Thyroid gland (tissue), 4 donors: ENCODE results near the gene RASGRF2. TPM values are rescaled to one million over a fixed set of nuclear protein-coding genes. Genes with fewer than 3 reads are reported as not detected.

Experiments used
- DNase-seq, 2 donors: peaks; one replicate each; pipeline ENCODE4 v3.0.0-alpha.2; 2019
- H3K27ac ChIP-seq, 3 donors: fragments of 200-600 bp; sonication (generic); 1 replicate in 2 of 3; 2 replicates in 1 of 3; pipeline ENCODE4 v1.5.1; 2016 to 2019; ENCODE audit warnings: mild to moderate bottlenecking in 1 of 3, moderate library complexity in 1 of 3
- H3K27me3 ChIP-seq: fragments of 200-600 bp; sonication (generic); one replicate; pipeline ENCODE4 v1.5.1; 2019
- H3K36me3 ChIP-seq, 2 donors: fragments of 200-600 bp; sonication (generic); one replicate each; pipeline ENCODE4 v1.5.1; 2016 to 2019
- H3K4me1 ChIP-seq, 2 donors: fragments of 200-600 bp; sonication (generic); one replicate each; pipeline ENCODE4 v1.5.1; 2017 to 2019
- H3K4me3 ChIP-seq, 3 donors: fragments of 200-600 bp; sonication (generic); replicated peaks in 1 of 3; 1 replicate in 2 of 3; 2 replicates in 1 of 3; pipeline ENCODE4 v1.5.1; 2016; ENCODE audit warnings: mild to moderate bottlenecking in 1 of 3
- H3K9me3 ChIP-seq: fragments of 200-600 bp; sonication (generic); one replicate; pipeline ENCODE4 v1.5.1; 2017
- CTCF ChIP-seq, 6 experiments: fragments of 200-600 bp in 3 of 6; fragments of 450-650 bp in 3 of 6; sonication (generic) in 3 of 6; IDR thresholded peaks; one replicate each; pipeline ENCODE4 v1.5.1; 2016 to 2019; ENCODE audit warnings: antibody characterized with exemption in 6 of 6, mild to moderate bottlenecking in 2 of 6, inconsistent platforms in 1 of 6, moderate library complexity in 1 of 6
- POLR2A ChIP-seq, 2 donors: fragments of 450-650 bp; IDR thresholded peaks; one replicate each; pipeline ENCODE4 v1.6.1; 2017; ENCODE audit warnings: antibody characterized with exemption in 2 of 2, mild to moderate bottlenecking in 2 of 2, moderate library complexity in 1 of 2
- WGBS, 2 donors: methylation state at CpG; one replicate each; pipeline ENCODE4 v1.1.5; 2017; 5-methylcytosine and 5-hydroxymethylcytosine counted together
- intact Hi-C: fragments of 100-400 bp; cut with DNase I; formaldehyde crosslinking; loops from one replicate; pipeline ENCODE4 v1.15.1; 2023
- total RNA-seq, 4 donors: library from RNA; depleted of rRNA; stranded (reverse); fragments of >200 nt; gene quantifications; one replicate each; pipeline ENCODE4 v1.2.3, GENCODE V29; 2016

The RASGRF2 gene
- total RNA-seq, 4 donors from 2014 or later: 9.2 to 18.8 (median 14.8) TPM

- Histone ChIP-seq H3K4me1 (no peaks in the 10 kb centered on the region), H3K27me3 (no peaks in the 10 kb centered on the region), H3K36me3 (no peaks in the 10 kb centered on the region), H3K9me3 (no peaks in the 10 kb centered on the region), H3K4me3 (no peak overlapping the region), H3K27ac (no peak overlapping the region)
- intact Hi-C loops: no loop called here
- WGBS, 2 donors: 85 to 93% methylated on average over 3 of the region's 3 CpGs
- DNase-seq: no peak
- no peak for TF ChIP-seq POLR2A (IDR thresholded peaks at IDR 0.05)
- TF ChIP-seq CTCF (IDR thresholded peaks at IDR 0.05): no peak
Observed at GRCh38 chr5:81163651-81164050, 203.5 kb downstream of the RASGRF2 start.

GRCh38 chr5:81164476-81164875 lies 204.3 kb downstream of the RASGRF2 start:
- WGBS, 2 donors: 91 to 97% methylated on average over 2 of the region's 2 CpGs
- Histone ChIP-seq H3K4me1 (no peaks in the 10 kb centered on the region), H3K36me3 (no peaks in the 10 kb centered on the region), H3K4me3 (no peak overlapping the region), H3K27me3 (no peaks in the 10 kb centered on the region), H3K9me3 (no peaks in the 10 kb centered on the region), H3K27ac (no peak overlapping the region)
- intact Hi-C loops: no loop called here
- DNase-seq: no peak
- TF ChIP-seq CTCF (IDR thresholded peaks at IDR 0.05): no peak
- TF ChIP-seq POLR2A (IDR thresholded peaks at IDR 0.05): no peak

GRCh38 chr5:81164936-81165335 lies 204.8 kb downstream of the RASGRF2 start:
- Histone ChIP-seq H3K27me3 (no peaks in the 10 kb centered on the region), H3K36me3 (no peaks in the 10 kb centered on the region), H3K4me3 (no peak overlapping the region), H3K9me3 (no peaks in the 10 kb centered on the region), H3K27ac (no peak overlapping the region), H3K4me1 (no peaks in the 10 kb centered on the region)
- no peak for DNase-seq
- intact Hi-C loops: no loop called here
- 91 to 97% methylated on average over 9 of the region's 9 CpGs for WGBS, 2 donors
- TF ChIP-seq CTCF (IDR thresholded peaks at IDR 0.05) (no peak), POLR2A (IDR thresholded peaks at IDR 0.05) (no peak)

DNA sequence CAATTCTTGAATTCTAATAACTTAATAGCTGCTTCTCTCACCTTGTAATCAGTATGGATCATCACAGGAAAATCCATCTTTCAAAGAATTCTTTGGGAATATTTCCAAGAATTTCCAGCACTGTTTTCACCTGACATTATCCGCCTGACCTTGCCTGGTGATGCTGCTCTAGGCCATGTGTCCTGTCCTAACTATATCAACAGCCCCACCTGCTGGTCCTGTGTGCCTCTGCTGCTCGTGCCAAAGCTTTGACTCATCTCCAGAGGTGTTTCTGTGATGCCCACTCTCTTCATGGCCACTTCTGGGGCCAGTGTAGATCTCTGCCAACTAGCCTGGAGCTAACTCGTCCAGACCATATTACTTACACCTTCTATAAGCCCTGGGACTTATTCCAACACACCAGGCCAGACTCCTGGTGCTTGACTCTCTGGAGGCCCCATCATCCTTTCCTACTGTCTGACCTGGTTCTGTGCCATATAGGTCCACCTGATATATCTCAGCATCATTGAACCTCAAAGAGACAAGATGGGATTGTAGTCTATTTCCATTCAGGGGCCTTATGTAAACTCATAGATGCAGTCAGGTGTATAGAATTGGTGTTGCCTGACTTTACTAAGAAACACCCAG lies 205.4 kb downstream of the RASGRF2 start:
- Histone ChIP-seq H3K27me3 (no peaks in the 10 kb centered on the region), H3K9me3 (no peaks in the 10 kb centered on the region), H3K4me3 (no peak overlapping the region), H3K36me3 (no peaks in the 10 kb centered on the region), H3K27ac (no peak overlapping the region), H3K4me1 (no peaks in the 10 kb centered on the region)
- WGBS, 2 donors: 35 to 41% methylated on average over 3 of the region's 3 CpGs
- intact Hi-C loops: no loop called here
- TF ChIP-seq POLR2A (IDR thresholded peaks at IDR 0.05) (no peak), CTCF (IDR thresholded peaks at IDR 0.05) (peak; percentile 30 to 69 (median 48))
- peak; percentile 70 to 74 for DNase-seq

DNA sequence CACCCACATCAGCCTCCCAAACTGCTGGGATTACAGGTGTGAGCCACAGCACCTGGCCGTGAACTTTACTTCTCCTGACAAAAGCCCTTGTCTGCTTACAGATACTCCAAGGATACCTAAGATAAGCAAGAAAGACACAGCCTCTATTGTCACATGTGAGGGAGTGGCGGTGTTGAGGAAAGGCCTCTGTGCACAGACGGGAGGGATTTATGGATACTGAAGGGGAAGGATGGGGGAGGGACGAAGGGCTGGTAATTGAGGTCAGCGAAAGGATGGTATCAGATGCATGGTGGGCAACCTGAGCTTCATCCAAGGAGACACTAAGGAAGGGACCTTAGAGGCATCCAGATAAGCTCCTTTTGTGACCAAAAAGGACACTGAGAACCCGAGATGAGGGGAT lies 206.3 kb downstream of the RASGRF2 start:
- Histone ChIP-seq H3K36me3 (no peaks in the 10 kb centered on the region), H3K9me3 (no peaks in the 10 kb centered on the region), H3K27me3 (no peaks in the 10 kb centered on the region), H3K27ac (no peak overlapping the region), H3K4me1 (no peaks in the 10 kb centered on the region), H3K4me3 (no peak overlapping the region)
- intact Hi-C loops: no loop called here
- TF ChIP-seq CTCF (IDR thresholded peaks at IDR 0.05): no peak
- no peak for TF ChIP-seq POLR2A (IDR thresholded peaks at IDR 0.05)
- no peak for DNase-seq
- WGBS, 2 donors: 85 to 89% methylated on average over 6 of the region's 6 CpGs
